ENCODE data around the gene CNOT4. TPM values are rescaled to one million over a fixed set of nuclear protein-coding genes. Genes with fewer than 3 reads are reported as not detected.
A peak's percentile ranks its signal among the peaks of the same experiment; 100 is the strongest.

Gene CNOT4
- total and polyA plus RNA-seq, 2 of the 13 experiments (the other 11 are each of a cell fraction or from before 2014, with no cell fraction given): 7.4 to 8.4 TPM

- TF ChIP-seq CHCHD3 (CRISPR knock-in tag; IDR thresholded peaks at IDR 0.05): no peak
- TF ChIP-seq ZNF451 (CRISPR knock-in tag; IDR thresholded peaks at IDR 0.05): peak; percentile 64
- peak; percentile 51; the same call in 1 of the 2 replicates for TF ChIP-seq PRDM10 (CRISPR knock-in tag; IDR thresholded peaks at IDR 0.05; ENCODE audit: low read depth)
- TF ChIP-seq MXI1 (IDR thresholded peaks at IDR 0.05; ENCODE audit: borderline replicate concordance, low read depth, low read length): peak; percentile 78; the same call in 2 of the 3 replicates
- TF ChIP-seq FOXK2 (IDR thresholded peaks at IDR 0.05): no peak
- TF ChIP-seq ZNF75D (CRISPR knock-in tag; IDR thresholded peaks at IDR 0.05; ENCODE audit: borderline replicate concordance): 0 out of 2 replicates have a peak, but pooled peaks have one; percentile 79
- TF ChIP-seq, protein P1, sequence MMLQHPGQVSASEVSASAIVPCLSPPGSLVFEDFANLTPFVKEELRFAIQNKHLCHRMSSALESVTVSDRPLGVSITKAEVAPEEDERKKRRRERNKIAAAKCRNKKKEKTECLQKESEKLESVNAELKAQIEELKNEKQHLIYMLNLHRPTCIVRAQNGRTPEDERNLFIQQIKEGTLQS (CRISPR knock-in tag; IDR thresholded peaks at IDR 0.05): no peak
- TF ChIP-seq STAG1 (CRISPR knock-in tag; IDR thresholded peaks at IDR 0.05): no peak; the same call in 1 of the 2 replicates
- TF ChIP-seq, protein P2, sequence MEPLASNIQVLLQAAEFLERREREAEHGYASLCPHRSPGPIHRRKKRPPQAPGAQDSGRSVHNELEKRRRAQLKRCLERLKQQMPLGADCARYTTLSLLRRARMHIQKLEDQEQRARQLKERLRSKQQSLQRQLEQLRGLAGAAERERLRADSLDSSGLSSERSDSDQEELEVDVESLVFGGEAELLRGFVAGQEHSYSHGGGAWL (CRISPR knock-in tag; IDR thresholded peaks at IDR 0.05): peak; percentile 72
- no peak for TF ChIP-seq SYNCRIP (IDR thresholded peaks at IDR 0.05; ENCODE audit: insufficient read depth, low read depth, low read length)
- TF ChIP-seq CBX5 (CRISPR knock-in tag; IDR thresholded peaks at IDR 0.05; ENCODE audit: borderline replicate concordance): peak; percentile 85
- TF ChIP-seq PHF21A (CRISPR knock-in tag; IDR thresholded peaks at IDR 0.05): peak; percentile 63; the same call in 1 of the 2 replicates
- peak; percentile 47; the same call in 1 of the 2 replicates for TF ChIP-seq THAP7 (CRISPR knock-in tag; IDR thresholded peaks at IDR 0.05)
- peak; percentile 39 for TF ChIP-seq MNT (IDR thresholded peaks at IDR 0.05)
- peak; percentile 81 for TF ChIP-seq SALL1 (CRISPR knock-in tag; IDR thresholded peaks at IDR 0.05)
- peak; percentile 87; the same call in 1 of the 2 replicates for TF ChIP-seq ZFP36L1 (CRISPR knock-in tag; IDR thresholded peaks at IDR 0.05)
- 0 out of 2 replicates have a peak, but pooled peaks have one; percentile 67 for TF ChIP-seq RELA (CRISPR knock-in tag; IDR thresholded peaks at IDR 0.05)
- peak; percentile 72; the same call in 1 of the 2 replicates for TF ChIP-seq E2F1 (CRISPR knock-in tag; IDR thresholded peaks at IDR 0.05)
- TF ChIP-seq TBX3 (IDR thresholded peaks at IDR 0.05; ENCODE audit: borderline replicate concordance): no peak
- TF ChIP-seq SRSF9 (IDR thresholded peaks at IDR 0.05; ENCODE audit: borderline replicate concordance, insufficient read depth, low read depth, low read length, poor library complexity, severe bottlenecking): no peak
Measured at GRCh38 chr7:135557455-135558336, 47.8 kb upstream of the CNOT4 start, which contains the start of gene NUP205 (continued).

Measured in HepG2 (cell line).